HepG2 (cell line): ENCODE results near the gene UBAC1. TPM values are rescaled to one million over a fixed set of nuclear protein-coding genes. Genes with fewer than 3 reads are reported as not detected.

Source experiments
- ATAC-seq: fragments of 200-7000 bp; cut with Tn5 transposase; 3 replicates; pipeline ENCODE4 v1.9.1; 2020; ENCODE audit warnings: mild to moderate bottlenecking, moderate library complexity
- BruUV-seq: library from RNA; stranded (reverse); fragments of 400-500 nt; replicated peaks from 2 replicates; lab custom pipeline; 2021; lab: Mats Ljungman, UMichigan
- CTCF ChIA-PET: fragments of 300-600 bp; formaldehyde crosslinking; extraction: SDS; loops from one replicate; lab custom pipeline; 2021; ENCODE audit warnings: low total read pairs, inconsistent platforms, low intra/inter-chr PET ratio; lab: Yijun Ruan, JAX
- POLR2A ChIA-PET: fragments of 350-600 bp; sonication (Branson Sonifier 250); formaldehyde crosslinking; loops from one replicate; lab custom pipeline; 2020; ENCODE audit warnings: antibody characterized with exemption, inconsistent platforms; lab: Yijun Ruan, JAX
- DNase-seq: peaks from one replicate; pipeline ENCODE4 v3.0.0-alpha.2; 2015; ENCODE audit warnings: low spot score
- FAIRE-seq: peaks from 3 replicates; lab custom pipeline; 2011; peaks lifted over from hg19 to GRCh38; lab: Jason Lieb, UNC
- H2AFZ ChIP-seq: one replicate; pipeline ENCODE4 v1.6.1; 2011; ENCODE audit warnings: low read length, inconsistent platforms
- H3K27ac ChIP-seq: fragments of 300-600 bp; 3 replicates; pipeline ENCODE4 v1.8.0; 2011; ENCODE audit warnings: mixed run types, mild to moderate bottlenecking, mixed read lengths, low read length, inconsistent platforms; ENCODE audit not compliant: insufficient read depth; ENCODE audit errors: extremely low read length
- H3K27me3 ChIP-seq, 2 experiments: fragments of 200-600 bp in 1 of 2; 2 replicates in 1 of 2; 3 replicates in 1 of 2; pipeline versions ENCODE4 v1.6.0 to v1.8.0; 2011; ENCODE audit warnings: low read length in 2 of 2, mild to moderate bottlenecking in 2 of 2, moderate library complexity in 2 of 2, inconsistent platforms in 1 of 2; ENCODE audit not compliant: insufficient read depth in 2 of 2, control insufficient read depth in 1 of 2
- H3K36me3 ChIP-seq, 2 experiments: fragments of 200-600 bp in 1 of 2; replicated peaks in 1 of 2; 2 replicates in 1 of 2; 3 replicates in 1 of 2; pipeline versions ENCODE4 v1.5.1 to v1.8.0; 2011; ENCODE audit warnings: low read length in 2 of 2, inconsistent platforms in 1 of 2; ENCODE audit not compliant: insufficient read depth in 2 of 2, control insufficient read depth in 1 of 2
- H3K4me1 ChIP-seq: 2 replicates; pipeline ENCODE4 v1.5.1; 2012; ENCODE audit warnings: low read length, inconsistent platforms; ENCODE audit not compliant: insufficient read depth
- H3K4me2 ChIP-seq: 2 replicates; pipeline ENCODE4 v1.6.0; 2011; ENCODE audit warnings: low read depth, low read length, inconsistent platforms
- H3K4me3 ChIP-seq, 3 experiments: fragments of 200-600 bp in 1 of 3; sonication (generic), shearing (Covaris generic) in 1 of 3; replicated peaks in 1 of 3; 2 replicates each; pipeline ENCODE4 v1.5.1; 2011 to 2016; ENCODE audit warnings: low read length in 3 of 3, inconsistent platforms in 2 of 3, low read depth in 2 of 3, mild to moderate bottlenecking in 2 of 3, control low read depth in 1 of 3, mixed read lengths in 1 of 3; ENCODE audit not compliant: insufficient read depth in 1 of 3
- H3K79me2 ChIP-seq: one replicate; pipeline ENCODE4 v1.6.1; 2011; ENCODE audit warnings: low read length, inconsistent platforms; ENCODE audit not compliant: insufficient read depth
- H3K9ac ChIP-seq: 2 replicates; pipeline ENCODE4 v1.6.0; 2011; ENCODE audit warnings: mild to moderate bottlenecking, low read depth, low read length, inconsistent platforms; ENCODE audit not compliant: insufficient read depth
- H3K9me3 ChIP-seq: 2 replicates; pipeline ENCODE4 v1.5.1; 2012; ENCODE audit warnings: mild to moderate bottlenecking, low read length
- H4K20me1 ChIP-seq: 2 replicates; pipeline ENCODE4 v1.6.0; 2011; ENCODE audit warnings: inconsistent platforms, mild to moderate bottlenecking, low read length, moderate library complexity; ENCODE audit not compliant: insufficient read depth
- AGO2 ChIP-seq: fragments of 200-400 bp; formaldehyde crosslinking; optimal IDR thresholded peaks from 2 replicates; pipeline ENCODE3; 2017; ENCODE audit warnings: mild to moderate bottlenecking, low read depth, low read length, moderate library complexity
- HMGXB4 ChIP-seq, 2 experiments: sonication (generic) in 1 of 2; formaldehyde crosslinking in 1 of 2; IDR thresholded peaks; 2 replicates each; pipeline versions ENCODE4 v1.4.0 to v1.6.1; 2018 to 2020; ENCODE audit warnings: missing genetic modification reagents in 2 of 2, borderline replicate concordance in 1 of 2, low read depth in 1 of 2, mild to moderate bottlenecking in 1 of 2, missing biosample characterization in 1 of 2
- MAFF ChIP-seq: IDR thresholded peaks from 2 replicates; pipeline ENCODE4 v1.6.1; 2011; ENCODE audit warnings: low read depth, low read length, improper control_type of control experiment
- MAFG ChIP-seq: sonication (generic); formaldehyde crosslinking; IDR thresholded peaks from 2 replicates; pipeline ENCODE4 v1.5.1; 2020; ENCODE audit warnings: mild to moderate bottlenecking, missing genetic modification reagents
- MAFK ChIP-seq, 2 experiments: IDR thresholded peaks in 1 of 2; conservative IDR thresholded peaks in 1 of 2; 2 replicates each; pipeline ENCODE4 v1.6.1; 2011; ENCODE audit warnings: improper control_type of control experiment in 2 of 2, low read length in 2 of 2
- SAP130 ChIP-seq: IDR thresholded peaks from 2 replicates; pipeline ENCODE4 v1.6.1; 2016; ENCODE audit warnings: low read depth
- ZNF564 ChIP-seq: sonication (generic); formaldehyde crosslinking; IDR thresholded peaks from 2 replicates; pipeline ENCODE4 v1.8.1; 2023; ENCODE audit warnings: mild to moderate bottlenecking, missing genetic modification reagents
- ZNF644 ChIP-seq: IDR thresholded peaks from 2 replicates; pipeline ENCODE4 v1.6.1; 2016; ENCODE audit warnings: low read depth
- ZNF800 ChIP-seq: sonication (generic); formaldehyde crosslinking; IDR thresholded peaks from 2 replicates; pipeline ENCODE4 v1.4.0; 2020; ENCODE audit warnings: missing genetic modification reagents
- WGBS: methylation state at CpG from one replicate; pipeline ENCODE4 v1.1.6; 2017; ENCODE audit warnings: low lambda C conversion rate; 5-methylcytosine and 5-hydroxymethylcytosine counted together
- in situ Hi-C: cut with HindIII; loops from 2 replicates; pipeline ENCODE4 v1.10.0; 2017; ENCODE audit warnings: low pct_unique_long_range_greater_than_20kb; ENCODE audit not compliant: extremely low pct_ligation_motif_present
- intact Hi-C: fragments of 100-400 bp; cut with micrococcal nuclease; formaldehyde crosslinking; loops from one replicate; pipeline ENCODE4 v1.10.0; 2022; ENCODE audit not compliant: unreplicated experiment
- polyA plus RNA-seq, 8 experiments: library from polyadenylated mRNA; depleted of rRNA in 3 of 8; stranded (reverse) in 7 of 8; unstranded in 1 of 8; fragments of >200 nt; fragmentation: Illumina TruSeq in 4 of 8; extraction: Trizol in 4 of 8; gene quantifications; 2 replicates each; pipeline versions ENCODE4 v1.2.1 to v1.2.3, GENCODE V29; 2011 to 2016; ENCODE audit warnings: low read depth in 4 of 8, missing spikeins in 1 of 8, mixed read lengths in 1 of 8; ENCODE audit not compliant: insufficient read depth in 1 of 8
- total RNA-seq, 5 experiments: library from RNA; depleted of rRNA; stranded (reverse); fragments of >200 nt; fragmentation: Illumina TruSeq; extraction: Trizol; gene quantifications; 2 replicates each; pipeline ENCODE4 v1.2.3, GENCODE V29; 2016; ENCODE audit warnings: low read depth in 1 of 5
- TF ChIP-seq, protein P1 (sequence below): sonication (generic); formaldehyde crosslinking; IDR thresholded peaks from 2 replicates; pipeline ENCODE4 v1.8.1; 2023; ENCODE audit warnings: mild to moderate bottlenecking, missing genetic modification reagents
- TF ChIP-seq, protein P2 (sequence below): sonication (generic); formaldehyde crosslinking; IDR thresholded peaks from 2 replicates; pipeline ENCODE4 v1.8.0; 2022; ENCODE audit warnings: low read depth, missing genetic modification reagents

Gene UBAC1
- total and polyA plus RNA-seq, 2 of the 13 experiments (the other 11 are each of a cell fraction or from before 2014, with no cell fraction given), result 32.2 to 34.1 TPM

DNA sequence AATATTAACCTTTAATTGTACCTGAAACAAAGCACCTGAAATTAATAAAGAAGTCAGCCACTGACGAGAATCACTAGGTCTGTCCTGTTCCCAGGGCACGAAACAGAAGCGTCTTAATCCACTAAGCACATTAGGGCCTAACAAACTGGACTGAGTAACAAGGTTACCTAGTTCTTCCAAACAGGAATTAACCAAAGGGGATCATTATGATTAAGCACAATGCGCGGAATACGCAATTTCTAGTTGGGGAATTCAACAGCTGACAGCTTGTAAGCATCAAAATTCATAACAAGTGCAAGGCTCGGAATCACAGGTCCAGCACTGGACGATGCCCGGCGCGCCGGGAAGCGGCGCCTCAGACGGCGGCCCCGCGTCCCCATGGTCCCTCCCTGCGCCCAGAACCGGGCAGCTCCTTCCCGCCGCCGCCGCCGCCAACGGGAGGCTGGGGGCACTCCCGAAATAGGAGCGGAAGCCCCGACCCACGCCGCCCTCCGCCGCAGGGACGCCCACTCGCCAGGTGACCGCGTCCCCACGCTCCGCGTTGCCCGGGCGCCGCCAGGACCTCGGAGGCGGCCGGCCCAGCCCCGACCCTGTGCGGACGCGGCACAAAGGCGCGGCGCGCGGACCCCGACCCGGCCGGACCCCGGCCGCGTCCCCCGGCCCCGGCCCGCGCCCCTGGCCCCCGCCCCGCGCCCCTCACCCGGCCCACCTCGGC is 54.7 kb downstream of the UBAC1 start (continued):
- TF ChIP-seq HMGXB4 (CRISPR knock-in tag; IDR thresholded peaks at IDR 0.05; ENCODE audit: borderline replicate concordance in 1 of 2, low read depth in 1 of 2) (no peak), ZNF644 (CRISPR knock-in tag) (no peak)
- TF ChIP-seq, protein P1, sequence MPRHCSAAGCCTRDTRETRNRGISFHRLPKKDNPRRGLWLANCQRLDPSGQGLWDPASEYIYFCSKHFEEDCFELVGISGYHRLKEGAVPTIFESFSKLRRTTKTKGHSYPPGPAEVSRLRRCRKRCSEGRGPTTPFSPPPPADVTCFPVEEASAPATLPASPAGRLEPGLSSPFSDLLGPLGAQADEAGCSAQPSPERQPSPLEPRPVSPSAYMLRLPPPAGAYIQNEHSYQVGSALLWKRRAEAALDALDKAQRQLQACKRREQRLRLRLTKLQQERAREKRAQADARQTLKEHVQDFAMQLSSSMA (CRISPR knock-in tag), result no peak

DNA sequence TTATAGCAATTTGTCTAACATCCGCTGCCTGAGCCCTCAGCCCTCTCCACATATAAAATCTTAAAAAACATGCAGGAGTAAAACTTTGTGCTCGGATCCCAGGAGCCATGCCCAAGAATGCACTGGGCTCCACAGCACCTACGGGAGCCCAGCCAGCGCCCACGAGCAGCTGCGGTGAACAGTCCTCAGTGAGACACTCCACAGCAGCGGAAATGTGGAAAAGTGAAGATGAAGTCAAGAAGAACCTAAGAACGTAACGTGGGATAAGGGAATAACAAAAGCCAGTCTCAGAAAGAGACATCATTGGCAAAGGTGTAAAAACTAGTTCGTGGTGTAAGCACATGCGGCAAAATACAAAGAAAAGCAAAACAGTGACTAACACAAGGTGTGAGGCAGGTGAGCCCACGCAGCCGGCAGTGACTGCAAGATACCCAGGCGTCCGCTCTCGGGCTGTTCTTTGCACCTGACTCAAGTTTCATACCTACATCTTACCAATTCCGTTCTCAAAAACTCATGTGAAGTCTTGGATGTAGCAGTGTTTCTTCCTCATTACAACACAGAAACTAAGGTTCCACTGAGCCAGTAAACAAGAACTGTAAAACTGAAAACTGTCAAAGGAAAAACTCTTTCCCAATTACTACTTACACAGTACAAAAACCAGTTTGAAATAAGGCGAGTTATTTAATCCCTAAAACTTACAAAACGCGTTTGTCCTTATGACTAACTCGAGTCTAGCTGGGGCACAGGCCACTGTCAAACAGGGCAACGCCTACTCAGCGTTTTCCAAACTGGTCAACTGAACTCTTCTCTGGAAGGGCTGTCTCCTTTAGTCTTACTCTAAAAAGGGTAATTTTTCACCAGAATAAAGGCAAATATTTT is 55.6 kb downstream of the UBAC1 start:
- in situ Hi-C loops, result no loop called here
- no peak for DNase-seq
- H3K79me2 ChIP-seq, result peaks cover 75% of the 10 kb centered on the region

More for the DNA sequence above, 55.6 kb downstream of the UBAC1 start:
- H3K4me1 ChIP-seq, result peaks cover 77% of the 10 kb centered on the region
- BruUV-seq, result TSS peak; percentile 44
- FAIRE-seq (peak; percentile 71), ATAC-seq (peak; percentile 20; the same call in 1 of the 3 replicates)
- 46% methylated on average over 23 of the region's 23 CpGs for WGBS
- ChIA-PET POLR2A (interaction anchor here (1.1 kb wide), 1 partner anchor 214 kb away, joined by 5 read pairs; no protein-coding TSS in a partner anchor), CTCF (no interaction called here)
- peak overlapping the region; percentile 68 for H3K9ac ChIP-seq
- peak overlapping the region; percentile 69 to 80 (median 75) for H3K4me3 ChIP-seq
- peaks cover 29% of the 10 kb centered on the region for H4K20me1 ChIP-seq
- H3K27ac ChIP-seq, result no peak overlapping the region
- H2AFZ ChIP-seq, result no peak overlapping the region
- intact Hi-C loops, result loop anchor here (2.0 kb wide), 1 partner anchor 41 kb away; no protein-coding TSS in a partner anchor
- H3K4me2 ChIP-seq, result peak overlapping the region; percentile 86
- no peaks in the 10 kb centered on the region for H3K27me3 ChIP-seq
- H3K36me3 ChIP-seq, result peaks cover 0 to 8% of the 10 kb centered on the region in 2 experiments; a peak in 2 of 5 replicates
- peak; percentile 91 to 95 for TF ChIP-seq MAFK (conservative IDR thresholded peaks at IDR 0.05 in 1 of 2, IDR thresholded peaks at IDR 0.05 in 1 of 2; ENCODE audit: low read length in 2 of 2)
- peak; percentile 50; the same call in 1 of the 2 replicates for TF ChIP-seq MAFG (CRISPR knock-in tag)
- peak; percentile 32; the same call in 1 of the 2 replicates for TF ChIP-seq ZNF800 (CRISPR knock-in tag)
- TF ChIP-seq AGO2, result no peak
- TF ChIP-seq SAP130 (CRISPR knock-in tag), result peak; percentile 55
- peak; percentile 86 for TF ChIP-seq MAFF
- TF ChIP-seq, protein P2, sequence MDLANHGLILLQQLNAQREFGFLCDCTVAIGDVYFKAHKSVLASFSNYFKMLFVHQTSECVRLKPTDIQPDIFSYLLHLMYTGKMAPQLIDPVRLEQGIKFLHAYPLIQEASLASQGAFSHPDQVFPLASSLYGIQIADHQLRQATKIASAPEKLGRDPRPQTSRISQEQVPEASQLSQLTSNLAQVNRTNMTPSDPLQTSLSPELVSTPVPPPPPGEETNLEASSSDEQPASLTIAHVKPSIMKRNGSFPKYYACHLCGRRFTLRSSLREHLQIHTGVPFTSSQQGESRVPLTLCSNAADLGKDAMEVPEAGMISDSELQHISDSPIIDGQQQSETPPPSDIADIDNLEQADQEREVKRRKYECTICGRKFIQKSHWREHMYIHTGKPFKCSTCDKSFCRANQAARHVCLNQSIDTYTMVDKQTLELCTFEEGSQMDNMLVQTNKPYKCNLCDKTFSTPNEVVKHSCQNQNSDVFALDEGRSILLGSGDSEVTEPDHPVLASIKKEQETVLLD (CRISPR knock-in tag), result no peak
- TF ChIP-seq ZNF564 (CRISPR knock-in tag), result no peak
- H3K9me3 ChIP-seq, result no peaks in the 10 kb centered on the region
